Right lobe of liver (tissue), 6 donors: ENCODE results near the gene HBB. TPM values are rescaled to one million over a fixed set of nuclear protein-coding genes. Genes with fewer than 3 reads are reported as not detected.

ENCODE experiments used
- ATAC-seq, 4 donors: fragments of 200-7000 bp; cut with Tn5 transposase; one replicate each; pipeline ENCODE4 v1.9.1; 2020; ENCODE audit warnings: mild to moderate bottlenecking in 4 of 4, moderate library complexity in 4 of 4
- DNase-seq, 3 donors: peaks; one replicate each; pipeline ENCODE4 v3.0.0-alpha.2; 2020
- H3K27ac ChIP-seq, 3 donors: fragments of 200-600 bp; one replicate each; pipeline ENCODE4 v1.8.0; 2022
- H3K27me3 ChIP-seq, 2 donors: fragments of 200-600 bp; one replicate each; pipeline ENCODE4 v1.8.0; 2022
- H3K36me3 ChIP-seq, 4 donors: fragments of 200-600 bp; sonication (generic) in 1 of 4; one replicate each; pipeline versions ENCODE4 v1.5.1 to v1.8.0; 2017 to 2022; ENCODE audit warnings: control low read depth in 1 of 4
- H3K4me1 ChIP-seq, 4 donors: fragments of 200-600 bp; sonication (generic) in 1 of 4; one replicate each; pipeline versions ENCODE4 v1.5.1 to v1.8.0; 2017 to 2022; ENCODE audit warnings: control low read depth in 1 of 4
- H3K4me3 ChIP-seq, 3 donors: fragments of 200-600 bp; one replicate each; pipeline ENCODE4 v1.8.0; 2022
- H3K9me3 ChIP-seq, 4 donors: fragments of 200-600 bp; sonication (generic) in 1 of 4; one replicate each; pipeline versions ENCODE4 v1.5.1 to v1.8.0; 2017 to 2022; ENCODE audit warnings: control low read depth in 1 of 4
- POLR2A ChIP-seq: fragments of 450-650 bp; IDR thresholded peaks from one replicate; pipeline ENCODE4 v1.6.1; 2017; ENCODE audit warnings: antibody characterized with exemption, mild to moderate bottlenecking
- WGBS: methylation state at CpG from one replicate; pipeline ENCODE4 v1.1.6; 2018; ENCODE audit warnings: low coverage, low lambda C conversion rate; ENCODE audit not compliant: insufficient coverage; ENCODE audit errors: missing lambda C conversion rate; 5-methylcytosine and 5-hydroxymethylcytosine counted together
- intact Hi-C, 2 donors: fragments of 100-400 bp; cut with DNase I; formaldehyde crosslinking; loops; one replicate each; pipeline versions ENCODE4 v1.11.2 to v1.14.1; 2022
- total RNA-seq, 6 experiments: library from RNA; depleted of rRNA in 2 of 6; stranded (reverse); fragments of >200 nt in 2 of 6; fragmentation: NEBNext Ultra II Directional in 3 of 6; extraction: Animal tissue kit (Norgen Biotek cat#: 25700) in 3 of 6; gene quantifications; one replicate each; pipeline versions ENCODE4 v1.1.0 to v1.2.4, GENCODE V29; 2016 to 2023
- TF ChIP-seq, protein P1 (sequence below), 4 donors: fragments of 200-600 bp in 3 of 4; fragments of 450-650 bp in 1 of 4; IDR thresholded peaks; one replicate each; pipeline versions ENCODE4 v1.5.1 to v1.8.0; 2016 to 2022; ENCODE audit warnings: antibody characterized with exemption in 4 of 4, mild to moderate bottlenecking in 2 of 4
- donor health status: DM: no; HTN: yes; CAD: no.
- donor health status: DM: no; HTN: no; CAD: no.
- donor health status: DM: no; HTN: no; CAD: no.
- donor health status: DM: no; HTN: yes; CAD: no.
- donor health status: DM: no; HTN: yes; CAD: no.

The HBB gene
- total RNA-seq, 6 experiments from 2014 or later = 25.1 to 1,416 (median 146) TPM

DNA sequence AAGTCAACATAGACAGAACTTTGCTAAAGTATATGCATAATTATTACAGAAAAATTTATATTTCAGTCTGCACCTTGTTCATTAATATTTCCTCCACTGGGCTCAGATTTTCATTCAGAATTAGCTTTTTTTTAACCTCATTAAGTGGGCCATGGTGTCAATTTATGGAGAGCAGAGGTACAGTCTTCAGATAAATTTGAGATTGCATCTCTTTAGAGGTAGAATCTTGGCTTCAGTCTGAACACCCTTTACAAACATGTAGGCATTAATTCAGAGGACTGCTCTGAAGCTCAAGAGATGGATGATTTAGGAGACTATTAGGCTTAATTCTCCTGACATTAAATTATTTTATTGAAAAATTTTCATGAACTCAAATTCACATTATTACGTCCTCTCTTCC lies 3.4 kb upstream of the HBB start:
- Histone ChIP-seq H3K9me3 (no peaks in the 10 kb centered on the region), H3K36me3 (no peaks in the 10 kb centered on the region), H3K4me3 (no peak overlapping the region), H3K27ac (no peak overlapping the region), H3K27me3 (no peaks in the 10 kb centered on the region), H3K4me1 (no peaks in the 10 kb centered on the region)
- ATAC-seq (no peak), DNase-seq (no peak)
- 82% methylated on average over 1 of the region's 1 CpG for WGBS
- TF ChIP-seq POLR2A = no peak
- intact Hi-C loops = no loop called here

DNA sequence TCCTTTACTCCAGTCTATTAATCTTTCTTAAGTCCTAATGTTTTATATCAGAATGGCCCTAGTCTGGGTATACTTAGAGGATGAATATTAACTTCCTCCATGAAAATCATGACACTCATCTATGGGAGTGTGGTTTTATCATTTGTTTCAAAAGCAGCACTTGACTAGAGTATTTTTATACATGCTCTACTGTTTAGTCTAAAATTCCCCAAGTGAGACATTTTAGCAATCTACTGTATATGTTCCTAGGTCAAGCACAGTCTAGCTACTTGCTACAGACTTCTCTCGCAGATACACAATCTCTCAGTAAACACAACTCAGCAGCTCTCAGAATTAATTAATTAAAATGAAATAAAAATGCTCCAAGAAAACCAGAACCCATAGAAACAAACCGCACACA lies 2.9 kb upstream of the HBB start:
- ATAC-seq = no peak
- no peaks in the 10 kb centered on the region for H3K36me3 ChIP-seq

DNA sequence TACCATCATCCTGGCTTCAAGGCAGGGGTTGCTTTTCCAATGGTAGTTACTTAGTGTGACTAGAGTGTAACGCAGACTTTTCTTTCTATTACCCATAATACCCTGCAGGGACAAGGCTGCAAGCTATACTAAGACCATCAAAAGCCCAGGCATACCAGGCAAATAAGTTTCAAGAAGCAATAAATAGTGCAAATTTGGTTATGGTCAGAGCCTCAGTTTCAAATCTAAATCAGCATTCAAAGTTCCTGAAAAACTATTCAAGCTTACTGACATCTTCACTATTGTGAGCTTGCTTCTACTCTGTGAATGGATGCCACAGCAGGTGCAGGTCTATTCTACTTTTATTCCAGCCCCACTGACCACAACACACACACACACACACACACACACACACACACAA lies 2.5 kb upstream of the HBB start:
- no peaks in the 10 kb centered on the region for H3K9me3 ChIP-seq
- no peak for TF ChIP-seq POLR2A
- TF ChIP-seq, protein P1, sequence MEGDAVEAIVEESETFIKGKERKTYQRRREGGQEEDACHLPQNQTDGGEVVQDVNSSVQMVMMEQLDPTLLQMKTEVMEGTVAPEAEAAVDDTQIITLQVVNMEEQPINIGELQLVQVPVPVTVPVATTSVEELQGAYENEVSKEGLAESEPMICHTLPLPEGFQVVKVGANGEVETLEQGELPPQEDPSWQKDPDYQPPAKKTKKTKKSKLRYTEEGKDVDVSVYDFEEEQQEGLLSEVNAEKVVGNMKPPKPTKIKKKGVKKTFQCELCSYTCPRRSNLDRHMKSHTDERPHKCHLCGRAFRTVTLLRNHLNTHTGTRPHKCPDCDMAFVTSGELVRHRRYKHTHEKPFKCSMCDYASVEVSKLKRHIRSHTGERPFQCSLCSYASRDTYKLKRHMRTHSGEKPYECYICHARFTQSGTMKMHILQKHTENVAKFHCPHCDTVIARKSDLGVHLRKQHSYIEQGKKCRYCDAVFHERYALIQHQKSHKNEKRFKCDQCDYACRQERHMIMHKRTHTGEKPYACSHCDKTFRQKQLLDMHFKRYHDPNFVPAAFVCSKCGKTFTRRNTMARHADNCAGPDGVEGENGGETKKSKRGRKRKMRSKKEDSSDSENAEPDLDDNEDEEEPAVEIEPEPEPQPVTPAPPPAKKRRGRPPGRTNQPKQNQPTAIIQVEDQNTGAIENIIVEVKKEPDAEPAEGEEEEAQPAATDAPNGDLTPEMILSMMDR (IDR thresholded peaks at IDR 0.05) = no peak

More for the DNA sequence above, 2.9 kb upstream of the HBB start:
- H3K4me3 ChIP-seq = no peak overlapping the region
- no peaks in the 10 kb centered on the region for H3K9me3 ChIP-seq
- TF ChIP-seq POLR2A = no peak
- DNase-seq = no peak
- H3K4me1 ChIP-seq = no peaks in the 10 kb centered on the region
- H3K27ac ChIP-seq = no peak overlapping the region
- H3K27me3 ChIP-seq = no peaks in the 10 kb centered on the region
- intact Hi-C loops = no loop called here
- WGBS = 60% methylated on average over 2 of the region's 2 CpGs

DNA sequence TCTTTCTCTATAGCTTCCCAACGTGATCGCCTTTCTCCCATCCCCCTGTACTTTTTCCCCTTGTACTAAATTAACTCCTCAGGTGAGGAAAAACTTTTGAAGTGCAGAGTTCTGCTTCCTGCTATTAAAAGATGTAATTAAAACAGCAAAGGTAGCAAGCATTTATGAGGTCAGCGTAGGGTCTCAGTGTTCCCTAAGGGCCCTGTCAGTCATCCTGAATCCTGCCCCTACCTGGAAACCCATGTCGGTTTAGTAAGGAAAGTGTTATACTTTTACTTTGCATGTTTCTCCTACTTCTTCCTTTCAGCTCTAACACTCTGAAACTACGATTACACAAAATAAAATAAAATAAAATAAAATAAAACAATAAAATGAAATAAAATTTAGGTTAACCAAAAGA lies 1.3 kb upstream of the HBB start:
- Histone ChIP-seq H3K36me3 (no peaks in the 10 kb centered on the region), H3K9me3 (no peaks in the 10 kb centered on the region), H3K4me1 (no peaks in the 10 kb centered on the region), H3K27me3 (no peaks in the 10 kb centered on the region), H3K4me3 (no peak overlapping the region), H3K27ac (no peak overlapping the region)
- DNase-seq (no peak), ATAC-seq (no peak)
- 56% methylated on average over 5 of the region's 5 CpGs for WGBS
- intact Hi-C loops = no loop called here
- TF ChIP-seq, protein P1 (IDR thresholded peaks at IDR 0.05) = no peak

More for the DNA sequence above, 2.5 kb upstream of the HBB start:
- no peak overlapping the region for H3K27ac ChIP-seq
- no peak for DNase-seq
- H3K36me3 ChIP-seq = no peaks in the 10 kb centered on the region
- H3K4me3 ChIP-seq = no peak overlapping the region
- intact Hi-C loops = no loop called here
- H3K4me1 ChIP-seq = no peaks in the 10 kb centered on the region
- H3K27me3 ChIP-seq = no peaks in the 10 kb centered on the region
- 80% methylated on average over 1 of the region's 1 CpG for WGBS
- no peak for ATAC-seq

DNA sequence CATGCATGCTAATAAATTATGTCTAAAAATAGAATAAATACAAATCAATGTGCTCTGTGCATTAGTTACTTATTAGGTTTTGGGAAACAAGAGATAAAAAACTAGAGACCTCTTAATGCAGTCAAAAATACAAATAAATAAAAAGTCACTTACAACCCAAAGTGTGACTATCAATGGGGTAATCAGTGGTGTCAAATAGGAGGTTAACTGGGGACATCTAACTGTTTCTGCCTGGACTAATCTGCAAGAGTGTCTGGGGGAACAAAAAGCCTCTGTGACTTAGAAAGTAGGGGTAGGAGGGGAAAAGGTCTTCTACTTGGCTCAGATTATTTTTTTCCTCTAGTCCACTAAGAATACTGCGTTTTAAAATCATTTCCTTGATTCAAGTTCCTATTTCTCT lies 810 bp upstream of the HBB start:
- intact Hi-C loops = no loop called here

More for the DNA sequence above, 810 bp upstream of the HBB start:
- no peak for TF ChIP-seq POLR2A
- TF ChIP-seq, protein P1 (IDR thresholded peaks at IDR 0.05) = no peak
- Histone ChIP-seq H3K4me3 (no peak overlapping the region), H3K27me3 (no peaks in the 10 kb centered on the region), H3K4me1 (no peaks in the 10 kb centered on the region), H3K9me3 (no peaks in the 10 kb centered on the region), H3K27ac (no peak overlapping the region), H3K36me3 (no peaks in the 10 kb centered on the region)
- ATAC-seq (no peak), DNase-seq (no peak)
- WGBS = 29% methylated on average over 1 of the region's 1 CpG
